Measurements from ENCODE around the gene MGRN1.

DNA sequence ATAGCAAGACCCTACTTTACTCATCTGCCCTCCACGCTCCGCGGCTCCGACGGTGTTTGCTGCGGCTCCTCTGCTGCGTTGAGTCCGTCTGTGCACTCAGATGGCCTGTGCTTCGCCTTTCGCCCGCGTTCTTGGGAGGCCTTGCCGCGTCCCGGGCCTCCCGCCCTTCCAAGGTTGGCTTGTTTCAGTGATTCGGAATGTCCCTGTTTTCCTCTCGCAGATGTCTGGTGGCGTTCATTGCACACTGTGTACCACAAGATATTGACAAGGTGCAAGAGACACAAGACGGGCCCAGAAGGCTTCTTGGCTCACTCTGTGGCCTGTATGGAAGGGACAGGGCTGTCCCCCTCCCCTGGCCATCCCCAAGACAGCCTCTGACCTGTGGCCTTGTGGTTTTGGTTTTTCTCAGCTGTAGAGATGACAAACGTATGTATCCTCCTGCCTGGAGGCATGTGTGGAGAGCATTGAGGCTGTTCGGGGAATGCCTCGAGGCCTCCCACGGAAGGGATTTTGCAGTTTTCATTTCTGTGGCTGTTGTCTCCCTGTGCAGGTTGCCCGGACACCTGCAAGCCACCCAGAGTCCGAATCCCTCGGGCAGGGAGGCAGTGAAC, 15.4 kb downstream of the MGRN1 start:
- TF ChIP-seq, protein P1, sequence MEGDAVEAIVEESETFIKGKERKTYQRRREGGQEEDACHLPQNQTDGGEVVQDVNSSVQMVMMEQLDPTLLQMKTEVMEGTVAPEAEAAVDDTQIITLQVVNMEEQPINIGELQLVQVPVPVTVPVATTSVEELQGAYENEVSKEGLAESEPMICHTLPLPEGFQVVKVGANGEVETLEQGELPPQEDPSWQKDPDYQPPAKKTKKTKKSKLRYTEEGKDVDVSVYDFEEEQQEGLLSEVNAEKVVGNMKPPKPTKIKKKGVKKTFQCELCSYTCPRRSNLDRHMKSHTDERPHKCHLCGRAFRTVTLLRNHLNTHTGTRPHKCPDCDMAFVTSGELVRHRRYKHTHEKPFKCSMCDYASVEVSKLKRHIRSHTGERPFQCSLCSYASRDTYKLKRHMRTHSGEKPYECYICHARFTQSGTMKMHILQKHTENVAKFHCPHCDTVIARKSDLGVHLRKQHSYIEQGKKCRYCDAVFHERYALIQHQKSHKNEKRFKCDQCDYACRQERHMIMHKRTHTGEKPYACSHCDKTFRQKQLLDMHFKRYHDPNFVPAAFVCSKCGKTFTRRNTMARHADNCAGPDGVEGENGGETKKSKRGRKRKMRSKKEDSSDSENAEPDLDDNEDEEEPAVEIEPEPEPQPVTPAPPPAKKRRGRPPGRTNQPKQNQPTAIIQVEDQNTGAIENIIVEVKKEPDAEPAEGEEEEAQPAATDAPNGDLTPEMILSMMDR (IDR thresholded peaks at IDR 0.05) = no peak
- no peak for TF ChIP-seq POLR2A (IDR thresholded peaks at IDR 0.05)
